HG03432 (cell line): Measurements from ENCODE around the gene TRMT112.
A peak's percentile ranks its signal among the peaks of the same experiment; 100 is the strongest.
"Not testable (repeated sequence)": the region's sequence is repeated elsewhere in the genome, so short reads cannot be mapped to it uniquely, and the experiment has no call there.

Experiments used
- ATAC-seq: cut with Tn5 transposase; IDR thresholded peaks from one replicate; pipeline ENCODE4 v1.9.1; 2021; ENCODE audit warnings: mild to moderate bottlenecking, moderate library complexity; ENCODE audit not compliant: unreplicated experiment

The TRMT112 gene

DNA sequence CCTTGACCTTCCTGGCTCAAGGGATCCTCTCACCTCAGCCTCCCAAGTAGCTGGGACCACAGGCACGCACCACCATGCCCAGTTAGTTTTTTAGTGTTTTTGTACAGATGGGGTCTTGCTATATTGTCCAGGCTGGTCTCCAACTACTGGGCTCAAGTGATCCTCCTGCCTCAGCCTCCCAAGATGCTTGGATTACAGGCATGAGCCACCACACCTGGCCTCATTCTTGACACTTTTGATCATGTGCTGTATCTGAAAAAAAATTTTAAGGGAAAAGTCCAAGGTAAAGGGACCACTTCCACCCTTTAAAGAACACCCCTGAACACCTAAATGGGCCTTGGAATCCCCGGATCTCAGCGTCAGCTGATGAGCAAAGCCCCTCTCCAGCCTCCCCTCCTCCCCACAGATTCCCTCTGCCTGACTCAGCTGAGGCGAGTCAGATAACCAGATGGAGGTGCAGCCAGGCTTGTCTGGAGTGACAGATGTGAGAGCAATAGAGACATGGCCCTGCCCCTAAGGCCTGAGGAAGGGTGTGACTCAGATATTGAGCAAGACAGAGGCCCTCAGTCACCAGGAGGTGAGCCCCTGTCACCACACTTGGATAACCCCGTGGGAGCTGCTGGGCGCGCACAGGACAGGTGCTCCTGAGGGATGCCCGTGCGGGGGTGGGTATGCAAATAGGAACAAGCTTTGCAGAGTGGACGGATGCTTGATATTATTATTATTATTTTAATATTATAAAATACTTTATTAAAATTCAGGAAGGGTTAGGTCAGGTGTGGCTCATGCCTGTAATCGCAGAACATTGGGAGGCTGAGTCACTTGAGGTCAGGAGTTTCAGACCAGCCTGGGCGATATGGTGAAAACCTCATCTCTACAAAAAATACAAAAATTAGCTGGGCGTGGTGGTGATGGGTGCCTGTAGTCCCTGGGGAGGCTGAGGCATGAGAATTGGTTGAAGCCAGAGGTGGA lies 17.7 kb upstream of the TRMT112 start:
- peak; percentile 83 for ATAC-seq

GRCh38 chr11:64333556-64333955 lies 16.2 kb upstream of the TRMT112 start:
- no peak for ATAC-seq

GRCh38 chr11:64331569-64332371 lies 14.4 kb upstream of the TRMT112 start:
- ATAC-seq, result no peak

GRCh38 chr11:64330888-64331287 lies 13.5 kb upstream of the TRMT112 start:
- ATAC-seq, result no peak

GRCh38 chr11:64327993-64328392 lies 10.6 kb upstream of the TRMT112 start:
- no peak for ATAC-seq

DNA sequence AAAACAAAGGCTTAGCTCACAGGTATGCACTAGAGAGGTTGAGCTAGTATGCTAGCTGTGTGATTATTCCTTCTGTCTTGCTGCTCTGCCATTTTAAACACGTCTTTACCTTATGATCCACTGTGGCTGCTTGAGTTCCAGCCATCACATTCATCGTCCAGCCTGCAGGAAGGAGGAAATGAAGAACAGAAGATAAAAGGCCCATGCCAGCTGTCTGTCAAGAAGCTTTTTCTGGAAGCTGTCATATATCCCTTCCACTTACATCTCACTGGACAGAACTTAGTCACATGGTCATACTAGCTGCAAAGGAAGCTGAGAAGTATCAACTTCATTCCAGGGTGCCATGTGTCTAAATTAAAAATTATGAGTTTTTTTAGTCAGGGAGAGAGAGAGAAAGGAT lies 10.0 kb upstream of the TRMT112 start:
- no peak for ATAC-seq

- no peak for ATAC-seq
Measured at GRCh38 chr11:64324692-64325469, 7.5 kb upstream of the TRMT112 start.

DNA sequence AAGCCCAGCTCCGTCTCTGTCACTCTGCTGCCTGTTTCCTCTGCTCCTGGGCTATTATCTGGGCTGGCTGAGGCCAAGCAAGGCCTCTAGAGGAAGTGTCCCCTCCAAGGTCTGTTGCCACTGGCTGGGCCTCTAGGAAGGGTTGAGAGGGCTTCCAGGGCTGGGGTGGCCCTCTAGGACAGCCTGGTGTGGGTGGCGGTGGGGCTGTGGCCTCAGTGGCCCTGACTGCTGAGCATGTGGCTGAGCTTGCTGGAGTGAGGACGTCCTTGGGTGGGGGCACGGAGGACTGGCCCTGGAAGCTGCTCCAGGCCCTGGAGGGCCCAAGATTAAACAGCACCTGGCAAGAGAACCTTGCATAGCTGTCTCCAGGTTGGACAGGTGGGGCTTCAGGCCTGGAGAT lies 6.6 kb upstream of the TRMT112 start:
- ATAC-seq, result not testable (repeated sequence)

GRCh38 chr11:64323373-64323772 lies 6.0 kb upstream of the TRMT112 start:
- ATAC-seq, result no peak

GRCh38 chr11:64322925-64323260 lies 5.5 kb upstream of the TRMT112 start:
- ATAC-seq, result no peak

- no peak for ATAC-seq
Measured at GRCh38 chr11:64321533-64321932, 4.2 kb upstream of the TRMT112 start.

DNA sequence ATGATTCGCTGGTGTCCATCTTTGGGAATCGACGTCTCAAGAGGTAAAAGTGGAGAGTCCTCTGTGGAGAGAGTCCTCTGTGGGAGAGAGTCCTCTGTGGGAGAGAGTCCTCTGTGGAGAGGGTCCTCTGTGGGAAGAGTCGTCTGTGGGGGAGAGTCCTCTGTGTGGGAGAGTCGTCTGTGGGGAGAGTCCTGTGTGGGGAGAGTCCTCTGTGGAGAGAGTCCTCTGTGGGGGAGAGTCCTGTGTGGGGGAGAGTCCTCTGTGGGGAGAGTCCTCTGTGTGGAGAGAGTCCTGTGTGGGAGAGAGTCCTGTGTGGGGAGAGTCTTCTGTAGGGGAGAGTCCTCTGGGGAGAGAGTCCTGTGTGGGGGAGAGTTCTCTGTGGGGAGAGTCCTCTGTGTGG lies 3.7 kb upstream of the TRMT112 start:
- no peak for ATAC-seq

GRCh38 chr11:64320556-64320955 lies 3.2 kb upstream of the TRMT112 start:
- ATAC-seq, result no peak

GRCh38 chr11:64318766-64319761 lies 1.7 kb upstream of the TRMT112 start:
- ATAC-seq, result no peak

- ATAC-seq, result peak; percentile 70
Measured at GRCh38 chr11:64317961-64318765, 804 bp upstream of the TRMT112 start, which contains the start of gene PRDX5. TSS of gene PRDX5 (plus strand) at chr11:64318121. CDS start at chr11:64318216, 95 bp downstream.

- ATAC-seq, result peak; percentile 5
Measured at GRCh38 chr11:64316672-64317324, 561 bp downstream of the TRMT112 start.

GRCh38 chr11:64315667-64316526 lies 1.5 kb downstream of the TRMT112 start:
- not testable (repeated sequence) for ATAC-seq
